SK-N-SH (cell line): ENCODE measurements around the gene SLC5A3.

Experiments used
- CTCF ChIP-seq: fragments of 200-600 bp; sonication (generic); IDR thresholded peaks from 2 replicates; pipeline ENCODE4 v1.6.1; 2017; ENCODE audit warnings: antibody characterized with exemption, mild to moderate bottlenecking, moderate library complexity
- EZH2phosphoT487 ChIP-seq: fragments of 200-600 bp; sonication (generic); IDR thresholded peaks from 2 replicates; pipeline ENCODE4 v1.6.1; 2017; ENCODE audit warnings: low read depth, mixed run types, mild to moderate bottlenecking, antibody characterized with exemption, moderate library complexity, borderline replicate concordance
- FOXJ3 ChIP-seq: sonication (generic); formaldehyde crosslinking; IDR thresholded peaks from 2 replicates; pipeline ENCODE4 v1.5.1; 2020; ENCODE audit warnings: mild to moderate bottlenecking, missing genetic modification reagents
- GABPA ChIP-seq: IDR thresholded peaks from 2 replicates; pipeline ENCODE4 v1.4.0; 2012; ENCODE audit warnings: low read depth, mild to moderate bottlenecking
- GATA2 ChIP-seq: sonication (generic); formaldehyde crosslinking; IDR thresholded peaks from 2 replicates; pipeline ENCODE4 v1.5.0; 2020; ENCODE audit warnings: mild to moderate bottlenecking, missing genetic modification reagents
- PBX3 ChIP-seq: IDR thresholded peaks from 2 replicates; pipeline ENCODE4; 2012
- RCOR1 ChIP-seq: fragments of 150-350 bp; IDR thresholded peaks from 2 replicates; pipeline ENCODE4 v1.6.1; 2017; ENCODE audit warnings: antibody characterized with exemption, low read length
- REST ChIP-seq: IDR thresholded peaks from 2 replicates; pipeline ENCODE4 v1.6.1; 2012; ENCODE audit warnings: mild to moderate bottlenecking, low read depth, low read length, moderate library complexity
- SMC3 ChIP-seq: IDR thresholded peaks from 2 replicates; pipeline ENCODE4 v1.6.1; 2012; ENCODE audit warnings: low read depth, low read length, improper control_type of control experiment
- TAF1 ChIP-seq: IDR thresholded peaks from 2 replicates; pipeline ENCODE4 v1.6.1; 2012; ENCODE audit warnings: low read depth, mild to moderate bottlenecking, low read length, moderate library complexity, borderline replicate concordance
- TCF12 ChIP-seq: IDR thresholded peaks from 2 replicates; pipeline ENCODE4 v1.4.0; 2012
- TEAD4 ChIP-seq: IDR thresholded peaks from 2 replicates; pipeline ENCODE4 v1.4.0; 2012; ENCODE audit warnings: mild to moderate bottlenecking, borderline replicate concordance; ENCODE audit not compliant: insufficient read depth
- YY1 ChIP-seq: IDR thresholded peaks from 2 replicates; pipeline ENCODE4 v1.4.0; 2012; ENCODE audit warnings: low read depth, mild to moderate bottlenecking

- TF ChIP-seq RCOR1 (no peak), PBX3 (no peak), REST (no peak), CTCF (no peak), EZH2phosphoT487 (no peak), TCF12 (no peak), SMC3 (no peak), YY1 (no peak), GATA2 (CRISPR knock-in tag) (no peak), FOXJ3 (CRISPR knock-in tag) (no peak), TEAD4 (no peak), TAF1 (no peak), GABPA (no peak)
These were observed 1.1 kb downstream of the SLC5A3 start for GRCh38 chr21:34074283-34075090.
